Stromal cell of bone marrow (primary cell): ENCODE results near the gene KICS2.
A peak's percentile ranks its signal among the peaks of the same experiment; 100 is the strongest.
"Not testable (repeated sequence)": the region's sequence is repeated elsewhere in the genome, so short reads cannot be mapped to it uniquely, and the experiment has no call there.

Experiments used
- DNase-seq: peaks from one replicate; pipeline ENCODE4 v3.0.0-alpha.2; 2012; ENCODE audit warnings: low read depth

The KICS2 gene

DNA sequence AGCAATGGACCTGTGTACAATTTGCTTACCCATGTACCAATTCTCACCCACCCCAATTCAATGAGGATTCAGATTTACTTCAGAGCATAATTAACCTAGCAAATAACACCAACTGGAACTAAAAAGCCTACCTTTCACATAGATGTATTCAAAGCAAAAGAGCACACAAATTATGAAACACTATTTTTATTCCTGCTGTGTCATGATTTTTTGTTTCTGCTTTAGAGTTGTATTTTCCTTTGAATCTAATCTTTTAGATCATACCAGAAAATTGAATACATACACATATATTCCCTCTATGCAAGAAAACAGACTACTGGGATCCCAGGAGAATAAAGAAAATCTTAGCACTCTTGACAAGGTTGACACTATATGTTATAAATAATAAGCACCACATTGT is 5.9 kb downstream of the KICS2 start:
- DNase-seq = no peak

DNA sequence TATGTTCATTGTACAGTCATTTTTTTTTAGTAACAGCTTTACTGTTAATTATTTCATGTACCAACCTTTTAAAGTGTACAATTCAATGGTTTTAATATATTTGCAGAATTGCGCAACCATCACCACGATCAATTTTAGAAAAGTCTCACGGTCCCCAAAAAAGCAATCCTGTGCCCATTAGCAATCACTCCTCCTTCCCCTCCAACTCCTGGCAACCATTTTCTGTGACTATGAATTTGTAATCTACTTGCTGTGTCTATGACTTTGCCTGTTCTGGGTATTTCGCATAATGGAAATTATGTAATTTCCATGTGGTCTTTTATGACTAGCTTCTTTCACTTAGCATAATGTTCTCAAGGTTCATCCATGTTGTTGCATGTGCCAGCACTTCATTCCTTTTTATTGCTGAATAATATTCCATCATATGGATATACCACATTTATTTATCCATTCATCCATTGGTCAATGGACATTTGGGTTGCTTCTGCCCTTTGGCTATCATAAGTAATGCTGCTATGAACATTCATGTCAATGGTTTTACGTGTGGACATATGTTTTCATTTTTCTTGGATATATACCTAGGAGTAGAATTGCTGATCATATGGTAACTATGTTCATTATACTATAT is 9.9 kb downstream of the KICS2 start:
- DNase-seq = no peak

DNA sequence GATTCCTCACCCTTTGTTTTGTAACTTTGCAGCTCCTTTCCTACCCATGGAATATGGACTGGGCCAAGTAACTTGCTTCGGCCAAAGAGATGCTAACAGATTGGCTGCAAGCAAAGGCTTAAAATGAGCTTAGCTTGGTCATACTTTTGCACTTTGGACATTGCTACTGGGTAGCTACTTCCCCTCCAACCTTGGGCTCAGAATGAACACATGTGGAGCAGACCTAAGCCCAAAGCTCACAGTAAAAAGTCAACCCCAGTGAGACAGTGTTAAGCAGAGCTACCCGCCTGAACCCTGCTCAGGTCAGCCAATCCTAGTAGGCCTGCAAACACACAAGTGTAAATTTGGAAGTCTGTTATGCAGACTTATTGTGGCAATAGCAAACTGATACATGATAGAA is 14.6 kb downstream of the KICS2 start:
- no peak for DNase-seq

GRCh38 chr12:64205542-64205941 is 16.6 kb downstream of the KICS2 start:
- DNase-seq = no peak

- no peak for DNase-seq
Measured at GRCh38 chr12:64203775-64204174, 18.3 kb downstream of the KICS2 start.

DNA sequence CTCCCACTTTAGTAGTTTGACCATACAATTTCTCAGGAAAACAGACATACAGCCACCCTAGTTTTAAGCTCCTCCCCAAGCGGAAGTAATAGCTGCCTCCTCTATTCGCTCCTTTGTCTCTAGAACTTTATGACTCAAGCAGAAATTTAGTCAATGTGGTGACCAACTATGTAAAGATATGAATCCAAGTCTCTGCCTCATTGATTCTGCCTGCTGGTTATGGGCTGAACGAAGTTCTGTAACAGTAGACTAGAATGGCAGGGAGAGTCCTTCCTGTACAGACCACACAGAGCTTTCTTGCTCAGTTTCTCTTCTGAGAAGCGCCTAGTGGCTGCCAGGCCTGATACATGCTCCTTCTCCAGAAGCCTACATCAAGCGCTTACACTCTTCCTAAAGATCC is 19.1 kb downstream of the KICS2 start:
- DNase-seq = no peak

DNA sequence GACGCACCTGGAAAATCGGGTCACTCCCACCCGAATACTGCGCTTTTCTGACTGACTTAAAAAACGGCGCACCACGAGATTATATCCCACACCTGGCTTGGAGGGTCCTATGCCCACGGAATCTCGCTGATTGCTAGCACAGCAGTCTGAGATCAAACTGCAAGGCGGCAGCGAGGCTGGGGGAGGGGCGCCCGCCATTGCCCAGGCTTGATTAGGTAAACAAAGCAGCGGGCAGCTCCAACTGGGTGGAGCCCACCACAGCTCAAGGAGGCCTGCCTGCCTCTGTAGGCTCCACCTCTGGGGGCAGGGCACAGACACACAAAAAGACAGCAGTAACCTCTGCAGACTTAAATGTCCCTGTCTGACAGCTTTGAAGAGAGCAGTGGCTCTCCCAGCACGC is 26.3 kb downstream of the KICS2 start:
- not testable (repeated sequence) for DNase-seq

GRCh38 chr12:64194333-64195149 is 27.6 kb downstream of the KICS2 start:
- peak; percentile 51 for DNase-seq

DNA sequence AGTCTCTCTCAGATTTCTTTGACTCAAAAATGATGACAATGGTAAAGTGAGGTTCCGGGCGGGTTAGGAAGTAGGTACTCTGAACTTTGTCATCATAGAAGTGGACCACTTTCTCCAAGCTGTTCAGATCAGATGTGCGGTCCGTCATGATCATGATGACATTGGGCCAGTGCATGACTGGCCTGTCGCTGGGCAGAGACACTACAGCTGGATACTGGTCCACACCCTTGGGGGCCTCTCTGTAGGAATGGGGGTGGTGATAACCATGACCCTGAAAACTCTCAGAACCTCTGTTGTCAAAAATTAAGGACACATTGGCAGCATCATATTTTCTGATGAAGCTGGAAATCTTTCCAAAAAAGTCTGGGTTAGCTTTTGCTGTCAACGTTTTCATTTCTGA is 28.2 kb downstream of the KICS2 start:
- DNase-seq = no peak

- no peak for DNase-seq
Measured at GRCh38 chr12:64192644-64193444, 29.3 kb downstream of the KICS2 start.

DNA sequence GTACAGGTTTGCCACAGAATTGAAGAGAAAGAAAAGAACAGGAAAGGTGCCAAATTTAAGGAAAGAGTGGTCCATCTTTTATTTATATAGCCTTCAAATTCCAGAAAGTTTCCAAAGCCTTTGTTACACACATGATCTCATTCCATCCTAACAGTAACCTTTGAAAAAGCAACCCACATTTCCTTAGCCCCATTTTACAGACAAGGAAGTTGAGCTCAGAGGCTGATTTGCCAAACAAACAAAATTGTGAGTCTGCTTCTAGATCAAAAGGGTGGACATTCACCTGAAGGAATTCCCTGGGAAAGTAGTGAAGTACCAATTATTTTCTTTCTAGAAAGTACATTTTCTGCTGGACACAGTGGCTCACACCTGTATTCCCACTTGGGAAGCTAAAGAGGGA is 32.0 kb downstream of the KICS2 start:
- DNase-seq = no peak

GRCh38 chr12:64189530-64189929 is 32.6 kb downstream of the KICS2 start:
- DNase-seq = no peak

GRCh38 chr12:64187794-64188193 is 34.3 kb downstream of the KICS2 start:
- no peak for DNase-seq

DNA sequence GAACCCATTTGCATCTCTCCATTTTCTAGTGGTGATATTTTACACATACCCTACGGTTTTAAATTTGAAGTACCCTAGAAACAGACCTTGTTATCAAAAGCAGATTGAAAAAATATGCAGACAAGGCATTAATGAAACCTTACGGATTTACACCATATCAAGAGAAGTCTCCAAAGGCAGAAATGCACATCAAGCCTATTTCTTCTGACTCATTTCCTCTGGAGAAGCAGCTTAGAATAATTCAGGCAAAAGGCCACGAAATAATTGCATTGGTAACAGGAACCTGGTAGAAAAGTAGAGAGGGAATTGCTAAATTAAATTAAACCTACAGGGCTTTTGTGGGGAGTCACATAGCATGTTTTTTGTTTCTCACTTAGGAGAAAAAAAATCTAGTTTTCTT is 34.7 kb downstream of the KICS2 start:
- peak; percentile 58 for DNase-seq

DNA sequence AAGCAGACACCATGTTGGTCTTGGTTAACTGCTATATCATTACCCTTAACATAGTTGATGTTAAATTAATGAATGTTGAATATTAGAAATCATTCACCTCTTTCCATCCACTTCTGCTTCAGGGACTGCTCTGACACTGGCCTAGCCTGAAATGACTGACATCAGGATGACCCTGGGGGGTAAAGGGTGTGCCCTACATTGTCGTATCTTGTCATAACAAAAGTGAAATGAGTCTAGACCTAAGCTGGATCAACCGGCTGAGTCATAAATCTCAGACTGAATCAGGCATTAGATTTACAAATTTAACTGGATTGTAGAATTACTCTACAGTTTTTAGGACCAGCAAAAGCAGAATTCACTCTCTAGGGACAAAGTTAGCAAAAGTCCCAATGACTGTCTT is 35.3 kb downstream of the KICS2 start:
- no peak for DNase-seq

DNA sequence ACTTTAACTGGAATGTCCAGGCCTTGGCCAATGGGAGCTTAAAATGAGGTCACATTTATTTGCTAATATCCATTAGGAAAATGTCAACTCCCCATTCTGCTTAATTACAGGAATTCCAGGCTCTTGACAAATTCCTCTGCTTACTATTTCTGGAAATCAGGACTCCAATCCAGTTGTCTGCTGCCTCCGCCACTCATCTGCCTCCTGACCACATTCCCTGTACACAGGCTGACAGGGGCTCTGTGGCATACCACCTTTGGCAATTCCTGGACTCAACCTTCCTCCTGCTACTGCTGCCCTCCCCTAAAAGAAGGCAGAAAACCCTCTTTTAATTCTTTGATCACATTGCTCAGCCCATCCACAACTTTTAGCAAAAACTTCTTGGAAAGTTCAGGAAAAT is 37.9 kb downstream of the KICS2 start:
- DNase-seq = no peak

- peak; percentile 97 for DNase-seq
Measured at GRCh38 chr12:64181430-64182291, 40.4 kb downstream of the KICS2 start.

DNA sequence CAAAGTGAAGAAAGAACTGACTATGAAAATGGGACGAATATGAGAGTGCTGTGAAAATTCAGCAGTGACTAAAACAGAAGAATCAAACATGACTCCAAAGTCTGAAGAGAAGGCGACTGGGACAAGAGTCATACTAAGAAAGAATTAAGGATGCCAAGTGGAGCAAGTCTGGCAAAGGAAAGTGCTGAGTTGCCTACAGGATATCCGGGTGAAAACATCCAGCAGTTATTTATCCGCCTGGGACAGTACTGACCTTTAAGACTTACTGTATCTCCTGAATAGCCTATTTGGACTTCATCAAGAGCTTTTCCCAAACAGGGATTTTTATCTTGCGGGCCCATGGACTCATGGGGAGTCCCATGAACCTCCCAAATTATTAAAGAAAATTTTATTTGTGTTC is 41.1 kb downstream of the KICS2 start:
- DNase-seq = peak; percentile 70

DNA sequence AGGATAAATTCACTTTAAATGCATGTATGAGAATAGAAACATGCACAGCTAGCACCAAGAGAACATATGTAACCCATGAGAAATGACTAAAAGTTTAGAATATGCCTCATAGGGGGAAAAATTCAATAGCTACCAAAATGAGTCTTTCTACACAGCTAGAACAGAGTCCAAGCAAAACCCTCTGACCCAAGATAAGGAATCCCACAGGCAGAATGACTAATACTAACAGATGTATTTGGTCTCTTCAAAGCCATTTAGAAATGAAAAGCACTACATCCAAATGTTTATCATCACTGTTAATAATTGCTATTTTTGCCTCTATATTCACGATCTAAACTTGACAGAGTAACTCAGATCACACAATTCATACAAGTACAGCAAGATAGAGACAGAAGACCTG is 44.0 kb downstream of the KICS2 start:
- DNase-seq = peak; percentile 66

DNA sequence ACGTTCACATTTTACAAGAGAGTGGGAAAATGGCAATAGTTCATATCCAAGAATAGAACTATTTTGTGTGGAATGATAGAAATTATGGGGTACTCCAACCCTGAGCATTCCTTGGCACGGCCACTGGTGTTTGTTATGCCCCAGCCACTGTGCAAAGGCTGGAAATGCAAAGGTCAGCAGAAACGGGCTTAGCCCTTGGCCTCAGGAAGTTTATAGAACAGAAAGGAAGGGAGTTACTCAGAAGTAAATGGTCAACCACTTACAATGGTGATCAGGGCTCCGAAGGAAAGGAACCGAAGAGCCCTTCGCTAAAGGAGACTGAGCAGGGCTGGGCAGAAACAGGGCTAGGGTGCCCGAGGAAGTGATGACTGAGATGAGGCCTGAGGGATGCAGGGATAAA is 45.1 kb downstream of the KICS2 start:
- DNase-seq = no peak

DNA sequence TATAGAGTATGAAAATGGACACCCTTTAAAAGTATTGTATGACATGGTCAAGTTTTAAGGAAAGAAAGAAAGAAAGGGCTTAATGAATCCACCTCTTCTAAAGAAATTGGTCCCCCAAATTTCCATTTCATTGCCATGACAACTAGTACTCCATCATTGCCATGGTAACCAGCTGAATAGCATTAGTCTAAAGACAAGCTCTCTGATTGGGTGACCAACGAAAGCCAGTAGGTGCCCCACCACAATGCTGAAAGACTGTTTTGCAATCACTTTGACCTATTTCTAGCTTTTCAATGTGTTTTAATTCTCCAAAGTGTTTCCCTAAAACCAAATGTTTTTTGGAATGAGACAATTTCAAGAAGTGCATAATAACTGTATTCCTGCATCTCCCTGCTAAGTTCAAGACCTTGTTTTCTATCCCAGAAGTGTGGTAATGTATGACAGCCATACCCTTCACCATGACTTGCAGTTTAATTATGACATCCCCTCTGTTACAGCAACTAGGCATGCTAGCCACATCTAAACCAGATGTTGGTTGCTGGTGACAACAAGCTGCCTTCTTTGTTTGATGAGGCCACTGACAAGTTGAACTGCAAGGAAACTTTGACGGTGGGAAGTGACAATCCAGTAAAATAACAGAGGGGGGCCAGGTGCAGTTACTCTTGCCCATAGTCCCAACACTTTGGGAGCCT is 46.7 kb downstream of the KICS2 start:
- peak; percentile 34 for DNase-seq
